GM12892 (cell line): Measurements from ENCODE around the gene MCAT.
A peak's percentile ranks its signal among the peaks of the same experiment; 100 is the strongest.

Experiments used
- POLR2A ChIP-seq: IDR thresholded peaks from 2 replicates; pipeline ENCODE4 v1.6.1; 2011; ENCODE audit warnings: low read depth, low read length, control low read depth
- POLR2AphosphoS5 ChIP-seq: IDR thresholded peaks from 2 replicates; pipeline ENCODE4 v1.6.1; 2011; ENCODE audit warnings: low read depth, low read length, control low read depth
- TAF1 ChIP-seq: IDR thresholded peaks from 2 replicates; pipeline ENCODE4 v1.6.1; 2011; ENCODE audit warnings: low read depth, mild to moderate bottlenecking, control low read depth, low read length, borderline replicate concordance

DNA sequence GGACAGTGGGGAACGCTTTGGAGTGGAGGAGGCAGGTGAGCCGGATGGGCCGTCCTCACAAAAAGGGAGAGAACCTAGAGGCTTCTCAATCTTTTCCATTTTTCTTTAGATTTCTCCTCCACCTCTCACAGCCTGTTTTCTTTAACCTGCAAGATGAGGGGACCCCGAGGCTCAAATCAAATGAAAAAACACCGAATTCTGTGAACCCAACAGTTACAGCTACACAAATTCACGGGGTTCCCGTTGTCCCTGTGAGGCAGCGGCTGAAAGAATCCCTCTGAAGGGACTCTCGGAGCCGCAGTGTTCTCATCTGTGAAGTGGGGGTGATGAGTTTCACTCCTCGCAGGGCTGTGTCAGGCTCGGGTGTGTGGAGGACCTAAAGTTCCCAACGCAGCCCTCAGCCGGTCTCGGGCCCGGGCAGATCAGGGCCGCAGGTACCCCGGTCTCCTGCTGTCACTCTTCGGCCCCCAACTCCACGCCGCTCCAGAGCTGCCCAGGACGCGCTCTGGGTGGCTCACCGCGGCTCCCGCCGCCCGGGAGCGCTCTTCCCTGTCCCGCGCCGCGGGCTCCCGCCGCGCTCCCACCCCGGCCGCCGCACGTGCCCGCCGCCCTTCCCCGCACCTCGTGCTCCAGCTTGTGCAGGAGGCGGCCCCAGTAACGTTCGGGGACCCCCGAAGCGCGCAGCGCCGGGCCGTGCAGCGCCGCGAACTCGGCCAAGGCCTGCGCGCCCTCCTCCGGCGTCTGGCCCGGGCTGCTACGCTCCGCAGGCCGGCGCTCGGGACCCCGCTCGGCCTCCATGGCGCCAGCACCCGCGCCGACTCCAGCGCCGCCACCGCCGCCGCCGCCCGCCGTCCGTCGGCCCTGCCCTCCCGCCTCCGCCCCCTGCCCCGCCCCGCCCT lies 43.3 kb upstream of the MCAT start, which contains the start of gene TTLL12:
- TF ChIP-seq POLR2A (peak; percentile 68; the same call in 1 of the 2 replicates), POLR2AphosphoS5 (no peak), TAF1 (0 out of 2 replicates have a peak, but pooled peaks have one; percentile 40)
